Measurements from ENCODE around the gene KCTD15. TPM values are rescaled to one million over a fixed set of nuclear protein-coding genes. Genes with fewer than 3 reads are reported as not detected.

KCTD15 gene
- polyA plus RNA-seq, 3 donors, result 1.6 to 43.2 (median 2.1) TPM

DNA sequence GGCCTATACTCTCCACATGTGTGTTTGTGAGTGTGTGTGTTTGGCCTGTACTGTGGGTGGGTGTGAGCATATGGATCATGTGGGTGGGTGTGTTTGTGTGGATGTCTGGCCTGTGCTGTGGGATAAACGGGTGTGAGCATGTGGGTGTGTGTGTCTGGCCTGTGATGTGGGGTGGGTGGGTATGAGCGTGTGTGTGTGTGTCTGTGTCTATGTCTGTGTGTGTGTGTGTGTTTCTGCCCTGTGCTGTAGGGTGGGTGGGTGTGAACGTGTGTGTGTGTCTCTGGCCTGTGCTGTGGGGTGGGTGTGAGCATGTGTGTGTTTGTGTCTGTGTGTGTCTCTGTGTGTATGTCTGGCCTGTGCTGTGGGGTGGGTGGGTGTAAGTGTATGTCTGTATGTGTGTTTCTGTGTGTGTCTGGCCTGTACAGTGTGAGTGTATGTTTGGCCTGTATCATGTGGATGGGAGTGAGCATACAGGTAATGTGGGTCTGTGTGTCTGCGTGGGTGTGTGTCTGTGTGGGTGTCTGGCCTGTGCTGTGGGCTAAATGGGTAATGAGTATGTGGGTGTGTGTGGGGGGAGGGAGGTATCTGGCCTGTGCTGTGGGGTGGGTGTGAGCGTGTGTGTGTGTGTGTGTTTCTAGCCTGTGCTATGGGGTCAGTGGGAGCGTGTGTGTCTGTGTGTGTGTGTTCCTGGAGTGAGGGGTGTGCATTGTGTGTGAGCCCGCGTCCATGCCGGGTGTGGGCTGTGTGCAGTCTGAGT, 20.8 kb upstream of the KCTD15 start:
- no peak for DNase-seq
- no peak overlapping the region for H3K9ac ChIP-seq (ENCODE audit: insufficient read depth, low read length, poor library complexity, severe bottlenecking)
- no peak overlapping the region for H3K4me3 ChIP-seq (replicated peaks in 1 of 3; ENCODE audit: low read depth in 2 of 3, low read length in 3 of 3)
- no peak overlapping the region for H3K4me2 ChIP-seq (replicated peaks; ENCODE audit: extremely low read depth, low read length, poor library complexity, severe bottlenecking)
- H3K79me2 ChIP-seq (ENCODE audit: insufficient read depth, low read length), result no peaks in the 10 kb centered on the region
- peaks cover 0 to 5% (median 0%) of the 10 kb centered on the region in 7 donors for H3K9me3 Mint-ChIP-seq
- no peak overlapping the region for H3K27ac Mint-ChIP-seq
- H3K27ac ChIP-seq (ENCODE audit: low read depth in 1 of 2, low read length in 2 of 2), result no peak overlapping the region
- no peak overlapping the region for H3K4me3 Mint-ChIP-seq
- no peaks in the 10 kb centered on the region for H3K36me3 ChIP-seq (replicated peaks in 1 of 2; ENCODE audit: control insufficient read depth in 1 of 2, insufficient read depth in 2 of 2, low read length in 2 of 2)
- H3K36me3 Mint-ChIP-seq, result no peaks in the 10 kb centered on the region
- H2AFZ ChIP-seq (ENCODE audit: insufficient read depth, low read depth, low read length, poor library complexity, severe bottlenecking), result no peak overlapping the region
- no peaks in the 10 kb centered on the region for H3K4me1 ChIP-seq (ENCODE audit: control insufficient read depth in 1 of 2, insufficient read depth in 2 of 2, low read length in 2 of 2)
- peaks cover 3% of the 10 kb centered on the region for H3K4me1 Mint-ChIP-seq
- intact Hi-C loops (cut with micrococcal nuclease), result loop anchor here (5.0 to 10.0 kb wide), 4 partner anchors 221 to 651 kb away; no protein-coding TSS in a partner anchor
- TF ChIP-seq, protein P1, sequence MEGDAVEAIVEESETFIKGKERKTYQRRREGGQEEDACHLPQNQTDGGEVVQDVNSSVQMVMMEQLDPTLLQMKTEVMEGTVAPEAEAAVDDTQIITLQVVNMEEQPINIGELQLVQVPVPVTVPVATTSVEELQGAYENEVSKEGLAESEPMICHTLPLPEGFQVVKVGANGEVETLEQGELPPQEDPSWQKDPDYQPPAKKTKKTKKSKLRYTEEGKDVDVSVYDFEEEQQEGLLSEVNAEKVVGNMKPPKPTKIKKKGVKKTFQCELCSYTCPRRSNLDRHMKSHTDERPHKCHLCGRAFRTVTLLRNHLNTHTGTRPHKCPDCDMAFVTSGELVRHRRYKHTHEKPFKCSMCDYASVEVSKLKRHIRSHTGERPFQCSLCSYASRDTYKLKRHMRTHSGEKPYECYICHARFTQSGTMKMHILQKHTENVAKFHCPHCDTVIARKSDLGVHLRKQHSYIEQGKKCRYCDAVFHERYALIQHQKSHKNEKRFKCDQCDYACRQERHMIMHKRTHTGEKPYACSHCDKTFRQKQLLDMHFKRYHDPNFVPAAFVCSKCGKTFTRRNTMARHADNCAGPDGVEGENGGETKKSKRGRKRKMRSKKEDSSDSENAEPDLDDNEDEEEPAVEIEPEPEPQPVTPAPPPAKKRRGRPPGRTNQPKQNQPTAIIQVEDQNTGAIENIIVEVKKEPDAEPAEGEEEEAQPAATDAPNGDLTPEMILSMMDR (IDR thresholded peaks at IDR 0.05), result no peak
- H3K9me3 ChIP-seq (replicated peaks in 1 of 2; ENCODE audit: control insufficient read depth in 1 of 2, insufficient read depth in 1 of 2, low read length in 2 of 2), result no peaks in the 10 kb centered on the region
- peaks cover 0 to 11% of the 10 kb centered on the region in 2 donors for H3K27me3 ChIP-seq (ENCODE audit: control insufficient read depth in 2 of 2, insufficient read depth in 2 of 2, low read length in 2 of 2)
- H4K20me1 ChIP-seq (ENCODE audit: insufficient read depth, low read length), result no peaks in the 10 kb centered on the region
- WGBS (ENCODE audit: insufficient coverage), result 93% methylated on average over 8 of the region's 9 CpGs
- peaks cover 15 to 19% (median 18%) of the 10 kb centered on the region in 3 donors for H3K27me3 Mint-ChIP-seq (ENCODE audit: low read depth in 3 of 3)

DNA sequence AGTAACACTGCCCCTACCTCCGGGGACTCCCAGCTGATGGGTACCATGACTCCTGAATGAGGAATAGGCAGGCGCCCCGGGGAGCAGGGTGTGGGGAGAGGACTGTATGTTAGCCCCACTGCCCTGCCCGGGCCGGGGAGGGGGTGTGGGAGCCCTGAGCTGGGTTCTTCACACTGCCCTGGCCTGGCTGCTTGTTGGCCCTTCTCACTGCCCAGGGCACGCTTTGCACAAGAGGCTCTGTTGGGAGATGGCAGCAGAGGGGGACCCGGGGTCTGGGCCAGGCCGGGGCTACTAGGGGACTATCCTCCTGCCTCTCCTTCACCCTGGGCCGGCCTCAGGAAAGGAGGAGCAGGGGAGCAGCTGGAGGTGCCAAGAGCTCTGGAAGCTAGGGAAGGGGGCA, 19.3 kb upstream of the KCTD15 start:
- Histone ChIP-seq H2AFZ (ENCODE audit: insufficient read depth, low read depth, low read length, poor library complexity, severe bottlenecking) (no peak overlapping the region), H3K27me3 (ENCODE audit: control insufficient read depth in 2 of 2, insufficient read depth in 2 of 2, low read length in 2 of 2) (peaks cover 0 to 11% of the 10 kb centered on the region in 2 donors), H3K27ac (ENCODE audit: low read depth in 1 of 2, low read length in 2 of 2) (no peak overlapping the region), H3K9me3 (replicated peaks in 1 of 2; ENCODE audit: control insufficient read depth in 1 of 2, insufficient read depth in 1 of 2, low read length in 2 of 2) (no peaks in the 10 kb centered on the region), H3K36me3 (replicated peaks in 1 of 2; ENCODE audit: control insufficient read depth in 1 of 2, insufficient read depth in 2 of 2, low read length in 2 of 2) (no peaks in the 10 kb centered on the region), H3K9ac (ENCODE audit: insufficient read depth, low read length, poor library complexity, severe bottlenecking) (no peak overlapping the region), H4K20me1 (ENCODE audit: insufficient read depth, low read length) (no peaks in the 10 kb centered on the region), H3K4me1 (ENCODE audit: control insufficient read depth in 1 of 2, insufficient read depth in 2 of 2, low read length in 2 of 2) (no peaks in the 10 kb centered on the region), H3K79me2 (ENCODE audit: insufficient read depth, low read length) (no peaks in the 10 kb centered on the region), H3K4me3 (replicated peaks in 1 of 3; ENCODE audit: low read depth in 2 of 3, low read length in 3 of 3) (no peak overlapping the region), H3K4me2 (replicated peaks; ENCODE audit: extremely low read depth, low read length, poor library complexity, severe bottlenecking) (no peak overlapping the region)
- Mint-ChIP-seq H3K4me1 (peaks cover 3% of the 10 kb centered on the region), H3K27me3 (ENCODE audit: low read depth in 3 of 3) (peaks cover 15 to 20% (median 19%) of the 10 kb centered on the region in 3 donors), H3K36me3 (no peaks in the 10 kb centered on the region), H3K27ac (no peak overlapping the region), H3K9me3 (peaks cover 0 to 5% (median 3%) of the 10 kb centered on the region in 7 donors), H3K4me3 (no peak overlapping the region)
- TF ChIP-seq, protein P1 (IDR thresholded peaks at IDR 0.05), result no peak
- WGBS (ENCODE audit: insufficient coverage), result 72% methylated on average over 2 of the region's 9 CpGs
- intact Hi-C loops (cut with micrococcal nuclease), result loop anchor here (5.0 to 10.0 kb wide), 4 partner anchors 220 to 653 kb away; no protein-coding TSS in a partner anchor
- no peak for DNase-seq
